ENCODE results near the gene C19orf47.

C19orf47 gene

Small RNA genes lying within 50 kb of the gene (small RNA-seq; reads per million reads assigned to genes)
- gene MIR641, result 0.50 to 8.9 reads per million in 2 experiments
- gene MIR6796, result 0 reads per million in 2 experiments
- 0 reads per million in 2 experiments for gene RF00019
- 0 reads per million in 2 experiments for gene RNU6-945P
